ENCODE data around the gene UNCX.
A peak's percentile ranks its signal among the peaks of the same experiment; 100 is the strongest.
"Not testable (repeated sequence)": the region's sequence is repeated elsewhere in the genome, so short reads cannot be mapped to it uniquely, and the experiment has no call there.

UNCX gene

GRCh38 chr7:1232623-1233332 is at the start of gene UNCX:
Gene UNCX (plus strand): TSS chr7:1232872. CDS start chr7:1233018, 146 bp downstream.
- no peak for DNase-seq (ENCODE audit: low spot score)

GRCh38 chr7:1187127-1187526 is 45.5 kb upstream of the UNCX start:
- DNase-seq (ENCODE audit: low spot score) = no peak

GRCh38 chr7:1188720-1189294 is 43.9 kb upstream of the UNCX start:
- DNase-seq (ENCODE audit: low spot score) = no peak

- DNase-seq (ENCODE audit: low spot score) = no peak
Observed at GRCh38 chr7:1189986-1190772, 42.5 kb upstream of the UNCX start.

GRCh38 chr7:1192171-1192676 is 40.4 kb upstream of the UNCX start:
- no peak for DNase-seq (ENCODE audit: low spot score)

GRCh38 chr7:1193593-1194424 is 38.9 kb upstream of the UNCX start:
- peak; percentile 70 for DNase-seq (ENCODE audit: low spot score)

- DNase-seq (ENCODE audit: low spot score) = not testable (repeated sequence)
Observed at GRCh38 chr7:1196441-1196840, 36.2 kb upstream of the UNCX start.

- DNase-seq (ENCODE audit: low spot score) = no peak
Observed at GRCh38 chr7:1196950-1197349, 35.7 kb upstream of the UNCX start.

GRCh38 chr7:1197997-1198625 is 34.6 kb upstream of the UNCX start:
- no peak for DNase-seq (ENCODE audit: low spot score)

GRCh38 chr7:1200045-1200444 is 32.6 kb upstream of the UNCX start:
- no peak for DNase-seq (ENCODE audit: low spot score)

GRCh38 chr7:1201916-1202315 is 30.8 kb upstream of the UNCX start:
- DNase-seq (ENCODE audit: low spot score) = no peak

- DNase-seq (ENCODE audit: low spot score) = not testable (repeated sequence)
Observed at GRCh38 chr7:1202914-1203313, 29.8 kb upstream of the UNCX start.

GRCh38 chr7:1204460-1205140 is 28.1 kb upstream of the UNCX start:
- no peak for DNase-seq (ENCODE audit: low spot score)

- DNase-seq (ENCODE audit: low spot score) = not testable (repeated sequence)
Observed at GRCh38 chr7:1205742-1206141, 26.9 kb upstream of the UNCX start.

- DNase-seq (ENCODE audit: low spot score) = no peak
Observed at GRCh38 chr7:1209097-1209496, 23.6 kb upstream of the UNCX start.

- DNase-seq (ENCODE audit: low spot score) = no peak
Observed at GRCh38 chr7:1210321-1210978, 22.2 kb upstream of the UNCX start.

GRCh38 chr7:1210979-1211608 is 21.6 kb upstream of the UNCX start:
- no peak for DNase-seq (ENCODE audit: low spot score)

- DNase-seq (ENCODE audit: low spot score) = no peak
Observed at GRCh38 chr7:1211611-1212010, 21.1 kb upstream of the UNCX start.

- not testable (repeated sequence) for DNase-seq (ENCODE audit: low spot score)
Observed at GRCh38 chr7:1212025-1212424, 20.6 kb upstream of the UNCX start.

- DNase-seq (ENCODE audit: low spot score) = no peak
Observed at GRCh38 chr7:1214516-1214915, 18.2 kb upstream of the UNCX start.

Data from ecto neural progenitor cell (in vitro differentiated cells).